A673 (cell line): ENCODE results near the gene KRT79.

Experiments used
- EZH2 ChIP-seq: fragments of 200-600 bp; sonication (generic); IDR thresholded peaks from 2 replicates; pipeline ENCODE4 v1.6.1; 2017; ENCODE audit warnings: borderline replicate concordance, low read depth, mild to moderate bottlenecking, mixed read lengths, antibody characterized with exemption, low read length; ENCODE audit not compliant: poor library complexity, severe bottlenecking
- TF ChIP-seq, protein P1 (sequence below): fragments of 300-800, 200-600 bp; sonication (generic); conservative IDR thresholded peaks from 2 replicates; pipeline ENCODE4 v1.5.1; 2017; ENCODE audit warnings: low read depth, mild to moderate bottlenecking, antibody characterized with exemption, low read length, moderate library complexity, mixed read lengths

GRCh38 chr12:52806169-52806811 is 27.8 kb downstream of the KRT79 start:
- TF ChIP-seq, protein P1, sequence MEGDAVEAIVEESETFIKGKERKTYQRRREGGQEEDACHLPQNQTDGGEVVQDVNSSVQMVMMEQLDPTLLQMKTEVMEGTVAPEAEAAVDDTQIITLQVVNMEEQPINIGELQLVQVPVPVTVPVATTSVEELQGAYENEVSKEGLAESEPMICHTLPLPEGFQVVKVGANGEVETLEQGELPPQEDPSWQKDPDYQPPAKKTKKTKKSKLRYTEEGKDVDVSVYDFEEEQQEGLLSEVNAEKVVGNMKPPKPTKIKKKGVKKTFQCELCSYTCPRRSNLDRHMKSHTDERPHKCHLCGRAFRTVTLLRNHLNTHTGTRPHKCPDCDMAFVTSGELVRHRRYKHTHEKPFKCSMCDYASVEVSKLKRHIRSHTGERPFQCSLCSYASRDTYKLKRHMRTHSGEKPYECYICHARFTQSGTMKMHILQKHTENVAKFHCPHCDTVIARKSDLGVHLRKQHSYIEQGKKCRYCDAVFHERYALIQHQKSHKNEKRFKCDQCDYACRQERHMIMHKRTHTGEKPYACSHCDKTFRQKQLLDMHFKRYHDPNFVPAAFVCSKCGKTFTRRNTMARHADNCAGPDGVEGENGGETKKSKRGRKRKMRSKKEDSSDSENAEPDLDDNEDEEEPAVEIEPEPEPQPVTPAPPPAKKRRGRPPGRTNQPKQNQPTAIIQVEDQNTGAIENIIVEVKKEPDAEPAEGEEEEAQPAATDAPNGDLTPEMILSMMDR: no peak
- no peak for TF ChIP-seq EZH2
